Measurements from ENCODE around the gene APLN. TPM values are rescaled to one million over a fixed set of nuclear protein-coding genes. Genes with fewer than 3 reads are reported as not detected.

Gene APLN
- total and polyA plus RNA-seq, 2 donors, result 0.32 to 0.90 TPM

- H3K4me3 ChIP-seq (ENCODE audit: low read length in 2 of 2), result no peak overlapping the region
- no peak for DNase-seq (ENCODE audit: low read depth in 6 of 9, low spot score in 9 of 9)
- 80% methylated on average over 6 of the region's 6 CpGs for WGBS
These were observed 40.8 kb upstream of the APLN start for GRCh38 chrX:129695535-129695934.

GRCh38 chrX:129694805-129695204 lies 40.0 kb upstream of the APLN start:
- no peak for DNase-seq (ENCODE audit: low read depth in 6 of 9, low spot score in 9 of 9)
- Histone ChIP-seq H3K27me3 (ENCODE audit: control insufficient read depth in 2 of 2, insufficient read depth in 1 of 2, low read length in 1 of 2) (no peaks in the 10 kb centered on the region), H3K36me3 (ENCODE audit: control insufficient read depth in 2 of 2, insufficient read depth in 2 of 2, low read length in 1 of 2) (no peaks in the 10 kb centered on the region), H3K4me1 (ENCODE audit: control insufficient read depth in 2 of 2, insufficient read depth in 2 of 2, low read length in 2 of 2) (peaks cover 0 to 10% of the 10 kb centered on the region in 2 donors), H3K4me3 (ENCODE audit: low read length in 2 of 2) (no peak overlapping the region), H3K27ac (ENCODE audit: low read depth in 1 of 2, low read length in 1 of 2) (no peak overlapping the region), H3K9me3 (ENCODE audit: control insufficient read depth in 2 of 2, insufficient read depth in 1 of 2, low read length in 1 of 2) (no peaks in the 10 kb centered on the region)
- WGBS, result 97% methylated on average over 5 of the region's 5 CpGs

More at GRCh38 chrX:129695535-129695934, 40.8 kb upstream of the APLN start:
- Histone ChIP-seq H3K27me3 (ENCODE audit: control insufficient read depth in 2 of 2, insufficient read depth in 1 of 2, low read length in 1 of 2) (no peaks in the 10 kb centered on the region), H3K36me3 (ENCODE audit: control insufficient read depth in 2 of 2, insufficient read depth in 2 of 2, low read length in 1 of 2) (no peaks in the 10 kb centered on the region), H3K9me3 (ENCODE audit: control insufficient read depth in 2 of 2, insufficient read depth in 1 of 2, low read length in 1 of 2) (no peaks in the 10 kb centered on the region), H3K27ac (ENCODE audit: low read depth in 1 of 2, low read length in 1 of 2) (no peak overlapping the region), H3K4me1 (ENCODE audit: control insufficient read depth in 2 of 2, insufficient read depth in 2 of 2, low read length in 2 of 2) (peaks cover 0 to 10% of the 10 kb centered on the region in 2 donors)

DNA sequence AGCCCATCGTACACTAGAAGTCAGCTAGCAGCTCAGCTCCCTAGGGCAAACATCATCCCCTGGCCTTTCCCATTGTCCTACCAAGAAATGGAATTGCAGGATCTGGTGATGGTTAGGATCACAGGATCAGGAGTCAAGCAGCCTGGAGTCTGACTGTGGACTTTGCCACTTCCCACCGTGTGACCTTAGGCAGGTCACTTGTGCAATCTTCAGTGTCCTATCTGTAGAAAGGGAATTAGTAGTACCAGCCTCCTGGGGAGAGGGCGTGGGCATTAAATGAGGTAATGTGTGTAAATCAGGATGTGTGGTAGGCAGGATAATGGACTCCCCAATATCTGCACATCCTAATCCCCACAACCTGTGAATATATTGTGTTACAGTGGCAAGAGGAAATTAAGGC lies 38.6 kb upstream of the APLN start:
- no peak overlapping the region for H3K27ac ChIP-seq (ENCODE audit: low read depth in 1 of 2, low read length in 1 of 2)
- WGBS, result 96% methylated on average over 3 of the region's 3 CpGs
- no peaks in the 10 kb centered on the region for H3K36me3 ChIP-seq (ENCODE audit: control insufficient read depth in 2 of 2, insufficient read depth in 2 of 2, low read length in 1 of 2)
- H3K9me3 ChIP-seq (ENCODE audit: control insufficient read depth in 2 of 2, insufficient read depth in 1 of 2, low read length in 1 of 2), result no peaks in the 10 kb centered on the region
- no peak overlapping the region for H3K4me3 ChIP-seq (ENCODE audit: low read length in 2 of 2)
- no peak for DNase-seq (ENCODE audit: low read depth in 6 of 9, low spot score in 9 of 9)
- peaks cover 0 to 10% of the 10 kb centered on the region in 2 donors for H3K4me1 ChIP-seq (ENCODE audit: control insufficient read depth in 2 of 2, insufficient read depth in 2 of 2, low read length in 2 of 2)
- no peaks in the 10 kb centered on the region for H3K27me3 ChIP-seq (ENCODE audit: control insufficient read depth in 2 of 2, insufficient read depth in 1 of 2, low read length in 1 of 2)

DNA sequence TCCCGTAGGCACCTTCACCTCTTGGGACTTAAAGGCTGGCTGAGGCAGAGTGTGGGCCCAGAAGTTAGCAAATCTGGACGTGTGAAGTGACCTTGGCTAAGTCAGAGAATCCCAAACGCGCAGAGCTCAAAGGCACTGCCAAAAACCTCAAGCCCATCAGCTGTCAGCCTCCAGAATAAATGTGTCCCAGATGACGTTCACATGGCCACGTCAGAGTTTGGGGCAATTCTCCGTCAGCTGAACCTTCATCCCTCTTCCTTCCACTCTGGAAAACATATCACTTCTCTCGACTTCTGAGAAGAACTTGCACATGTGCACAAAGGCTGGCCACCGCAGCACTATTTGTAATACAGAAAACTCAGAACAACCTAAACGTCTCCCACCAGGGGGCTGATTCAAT lies 35.7 kb upstream of the APLN start:
- H3K27me3 ChIP-seq (ENCODE audit: control insufficient read depth in 2 of 2, insufficient read depth in 1 of 2, low read length in 1 of 2), result no peaks in the 10 kb centered on the region
- no peak for DNase-seq (ENCODE audit: low read depth in 6 of 9, low spot score in 9 of 9)
- 93% methylated on average over 10 of the region's 10 CpGs for WGBS
- H3K4me1 ChIP-seq (ENCODE audit: control insufficient read depth in 2 of 2, insufficient read depth in 2 of 2, low read length in 2 of 2), result no peaks in the 10 kb centered on the region
- H3K9me3 ChIP-seq (ENCODE audit: control insufficient read depth in 2 of 2, insufficient read depth in 1 of 2, low read length in 1 of 2), result no peaks in the 10 kb centered on the region
- no peak overlapping the region for H3K27ac ChIP-seq (ENCODE audit: low read depth in 1 of 2, low read length in 1 of 2)
- no peak overlapping the region for H3K4me3 ChIP-seq (ENCODE audit: low read length in 2 of 2)
- H3K36me3 ChIP-seq (ENCODE audit: control insufficient read depth in 2 of 2, insufficient read depth in 2 of 2, low read length in 1 of 2), result no peaks in the 10 kb centered on the region

DNA sequence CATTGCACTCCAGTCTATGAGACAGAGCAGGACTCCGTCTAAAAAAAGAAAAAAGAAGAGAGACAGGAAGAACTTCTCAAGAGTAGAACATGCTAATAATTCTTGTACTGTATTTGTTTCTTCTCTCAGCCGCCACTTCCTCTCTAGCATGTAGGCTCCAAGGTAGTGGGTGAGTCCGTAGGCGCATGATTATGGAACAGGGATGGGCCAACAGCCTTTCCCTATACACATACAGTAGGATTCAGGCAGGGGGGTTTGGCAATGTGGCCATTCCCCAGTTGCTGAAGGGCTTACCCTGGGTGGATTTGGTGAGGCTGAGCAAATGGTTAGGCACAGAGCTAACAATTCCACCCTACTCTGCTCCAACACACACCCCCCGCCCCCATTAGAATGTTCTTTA lies 35.0 kb upstream of the APLN start:
- Histone ChIP-seq H3K4me3 (ENCODE audit: low read length in 2 of 2) (no peak overlapping the region), H3K27ac (ENCODE audit: low read depth in 1 of 2, low read length in 1 of 2) (no peak overlapping the region), H3K4me1 (ENCODE audit: control insufficient read depth in 2 of 2, insufficient read depth in 2 of 2, low read length in 2 of 2) (no peaks in the 10 kb centered on the region), H3K9me3 (ENCODE audit: control insufficient read depth in 2 of 2, insufficient read depth in 1 of 2, low read length in 1 of 2) (no peaks in the 10 kb centered on the region), H3K27me3 (ENCODE audit: control insufficient read depth in 2 of 2, insufficient read depth in 1 of 2, low read length in 1 of 2) (no peaks in the 10 kb centered on the region), H3K36me3 (ENCODE audit: control insufficient read depth in 2 of 2, insufficient read depth in 2 of 2, low read length in 1 of 2) (no peaks in the 10 kb centered on the region)
- WGBS, result 77% methylated on average over 5 of the region's 5 CpGs
- no peak for DNase-seq (ENCODE audit: low read depth in 6 of 9, low spot score in 9 of 9)

- no peak for DNase-seq (ENCODE audit: low read depth in 6 of 9, low spot score in 9 of 9)
- no peaks in the 10 kb centered on the region for H3K36me3 ChIP-seq (ENCODE audit: control insufficient read depth in 2 of 2, insufficient read depth in 2 of 2, low read length in 1 of 2)
- WGBS, result 99% methylated on average over 3 of the region's 3 CpGs
- no peaks in the 10 kb centered on the region for H3K27me3 ChIP-seq (ENCODE audit: control insufficient read depth in 2 of 2, insufficient read depth in 1 of 2, low read length in 1 of 2)
- H3K9me3 ChIP-seq (ENCODE audit: control insufficient read depth in 2 of 2, insufficient read depth in 1 of 2, low read length in 1 of 2), result no peaks in the 10 kb centered on the region
- no peaks in the 10 kb centered on the region for H3K4me1 ChIP-seq (ENCODE audit: control insufficient read depth in 2 of 2, insufficient read depth in 2 of 2, low read length in 2 of 2)
- no peak overlapping the region for H3K4me3 ChIP-seq (ENCODE audit: low read length in 2 of 2)
- H3K27ac ChIP-seq (ENCODE audit: low read depth in 1 of 2, low read length in 1 of 2), result no peak overlapping the region
These were observed 33.3 kb upstream of the APLN start for GRCh38 chrX:129688097-129688496.

- DNase-seq (ENCODE audit: low read depth in 6 of 9, low spot score in 9 of 9), result no peak
These were observed 31.7 kb upstream of the APLN start for GRCh38 chrX:129686422-129686948.

DNA sequence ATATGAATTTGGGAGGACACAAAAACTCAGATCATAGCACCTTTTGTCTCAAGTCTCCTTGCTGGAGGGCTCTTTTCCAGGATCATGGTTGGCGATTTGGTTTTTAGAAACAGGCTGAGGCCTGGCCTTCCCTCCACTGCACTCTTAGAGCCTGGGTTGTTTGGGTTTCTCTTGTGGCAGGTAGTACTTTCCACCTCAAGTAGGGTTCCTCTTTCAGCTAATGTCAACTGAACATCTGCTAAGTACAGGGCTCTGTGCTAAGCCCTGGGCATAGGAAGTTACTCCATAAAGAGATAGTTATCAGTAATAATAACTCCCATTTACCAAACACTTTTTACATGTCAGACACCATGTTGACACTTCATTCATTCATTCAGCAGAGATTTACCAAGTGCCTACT lies 28.2 kb upstream of the APLN start:
- Histone ChIP-seq H3K4me3 (ENCODE audit: low read length in 2 of 2) (no peak overlapping the region), H3K4me1 (ENCODE audit: control insufficient read depth in 2 of 2, insufficient read depth in 2 of 2, low read length in 2 of 2) (peaks cover 6 to 11% of the 10 kb centered on the region in 2 donors), H3K27me3 (ENCODE audit: control insufficient read depth in 2 of 2, insufficient read depth in 1 of 2, low read length in 1 of 2) (no peaks in the 10 kb centered on the region), H3K36me3 (ENCODE audit: control insufficient read depth in 2 of 2, insufficient read depth in 2 of 2, low read length in 1 of 2) (no peaks in the 10 kb centered on the region), H3K27ac (ENCODE audit: low read depth in 1 of 2, low read length in 1 of 2) (no peak overlapping the region), H3K9me3 (ENCODE audit: control insufficient read depth in 2 of 2, insufficient read depth in 1 of 2, low read length in 1 of 2) (no peaks in the 10 kb centered on the region)
- 96% methylated on average over 1 of the region's 1 CpG for WGBS
- DNase-seq (ENCODE audit: low read depth in 6 of 9, low spot score in 9 of 9), result no peak

More at GRCh38 chrX:129686422-129686948, 31.7 kb upstream of the APLN start:
- Histone ChIP-seq H3K27ac (ENCODE audit: low read depth in 1 of 2, low read length in 1 of 2) (no peak overlapping the region), H3K9me3 (ENCODE audit: control insufficient read depth in 2 of 2, insufficient read depth in 1 of 2, low read length in 1 of 2) (no peaks in the 10 kb centered on the region), H3K4me1 (ENCODE audit: control insufficient read depth in 2 of 2, insufficient read depth in 2 of 2, low read length in 2 of 2) (no peaks in the 10 kb centered on the region), H3K4me3 (ENCODE audit: low read length in 2 of 2) (no peak overlapping the region), H3K36me3 (ENCODE audit: control insufficient read depth in 2 of 2, insufficient read depth in 2 of 2, low read length in 1 of 2) (no peaks in the 10 kb centered on the region), H3K27me3 (ENCODE audit: control insufficient read depth in 2 of 2, insufficient read depth in 1 of 2, low read length in 1 of 2) (no peaks in the 10 kb centered on the region)
- 98% methylated on average over 2 of the region's 2 CpGs for WGBS

- Histone ChIP-seq H3K36me3 (ENCODE audit: control insufficient read depth in 2 of 2, insufficient read depth in 2 of 2, low read length in 1 of 2) (no peaks in the 10 kb centered on the region), H3K4me3 (ENCODE audit: low read length in 2 of 2) (no peak overlapping the region), H3K4me1 (ENCODE audit: control insufficient read depth in 2 of 2, insufficient read depth in 2 of 2, low read length in 2 of 2) (peaks cover 6 to 15% of the 10 kb centered on the region in 2 donors), H3K27ac (ENCODE audit: low read depth in 1 of 2, low read length in 1 of 2) (no peak overlapping the region), H3K9me3 (ENCODE audit: control insufficient read depth in 2 of 2, insufficient read depth in 1 of 2, low read length in 1 of 2) (no peaks in the 10 kb centered on the region), H3K27me3 (ENCODE audit: control insufficient read depth in 2 of 2, insufficient read depth in 1 of 2, low read length in 1 of 2) (no peaks in the 10 kb centered on the region)
- 100% methylated on average over 1 of the region's 1 CpG for WGBS
- DNase-seq (ENCODE audit: low read depth in 6 of 9, low spot score in 9 of 9), result no peak
These were observed 25.1 kb upstream of the APLN start for GRCh38 chrX:129679901-129680300.
